T1000 (cell line): ENCODE data around the gene MBOAT7.
A peak's percentile ranks its signal among the peaks of the same experiment; 100 is the strongest.
"Not testable (repeated sequence)": the region's sequence is repeated elsewhere in the genome, so short reads cannot be mapped to it uniquely, and the experiment has no call there.

Source experiments
- DNase-seq: peaks from one replicate; lab custom pipeline; 2025; ENCODE audit warnings: mixed read lengths; lab: John Stamatoyannopoulos, UW

Gene MBOAT7

DNA sequence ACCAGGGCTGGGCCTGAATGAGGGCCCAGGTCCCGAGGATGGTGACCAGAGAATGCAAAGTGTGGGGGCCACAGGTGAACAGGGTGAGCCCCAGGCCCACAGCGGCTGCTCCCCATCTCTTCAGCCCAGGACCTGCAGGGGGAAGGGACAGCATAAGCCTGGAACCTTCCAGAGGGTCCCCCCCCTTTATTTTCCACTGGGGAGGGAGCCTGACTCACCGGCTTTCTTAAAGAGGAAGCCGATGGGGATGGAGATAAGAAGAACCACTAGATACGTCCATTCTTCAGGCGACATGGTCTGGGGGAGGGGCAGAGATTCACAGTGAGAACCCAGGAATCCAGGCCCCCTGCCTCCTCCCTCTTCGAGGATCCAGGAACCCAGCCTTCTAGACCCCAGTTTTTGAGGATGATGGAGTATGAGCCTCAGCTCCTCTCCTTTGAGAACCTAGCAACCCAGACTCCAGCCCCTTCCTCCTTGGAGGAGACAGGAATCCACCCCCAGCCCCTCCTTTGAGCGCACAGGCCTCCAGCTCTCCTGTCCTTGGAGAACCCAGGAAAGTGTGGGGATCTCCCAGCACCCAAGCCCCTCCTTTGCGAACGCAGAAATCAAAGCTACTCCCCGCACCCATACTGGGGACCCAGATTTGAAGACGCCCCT lies 1.0 kb downstream of the MBOAT7 start:
- no peak for DNase-seq

DNA sequence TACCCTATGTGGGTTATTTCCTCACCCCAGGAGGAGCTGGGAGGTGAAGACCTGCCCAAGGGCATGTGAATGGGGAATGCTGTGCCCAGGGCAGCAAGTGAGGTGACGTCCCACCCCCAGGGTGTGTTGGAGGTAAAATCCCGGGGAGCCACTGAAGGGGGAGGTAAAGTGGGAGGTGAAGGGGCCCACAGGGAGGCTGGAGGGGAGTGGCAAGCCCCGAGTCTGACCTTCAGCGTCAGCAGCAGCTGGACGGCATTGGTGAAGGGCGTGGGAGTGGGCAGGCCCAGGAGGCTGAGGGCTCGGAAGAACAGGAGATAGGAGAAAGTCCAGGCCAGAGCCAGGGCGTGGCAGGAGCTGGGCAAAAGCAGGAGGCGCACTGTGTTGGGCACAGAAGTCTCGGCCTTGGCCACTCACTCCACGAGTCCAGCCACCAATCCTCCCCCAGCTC lies 2.4 kb downstream of the MBOAT7 start:
- no peak for DNase-seq

GRCh38 chr19:54186351-54186750 lies 3.0 kb downstream of the MBOAT7 start:
- DNase-seq: no peak

DNA sequence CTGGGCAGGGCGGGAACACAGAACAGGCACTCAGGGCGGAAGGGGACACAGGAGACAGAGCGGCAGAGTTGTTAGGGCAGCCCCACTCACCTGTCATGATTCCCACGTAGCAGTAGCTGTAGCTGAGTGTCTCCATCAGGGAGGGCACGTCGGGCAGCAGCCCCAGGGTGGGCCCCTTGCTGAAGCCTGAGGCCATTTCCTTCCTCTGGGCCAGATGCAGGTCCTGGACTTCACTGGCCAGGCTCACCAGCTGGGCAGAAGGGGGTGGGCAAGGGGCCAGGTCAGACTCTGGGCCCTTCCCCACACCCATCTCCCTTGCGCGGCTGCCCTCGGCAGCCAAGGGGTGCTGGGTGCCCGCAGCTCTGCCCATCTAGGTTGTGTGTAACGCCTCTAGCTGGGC lies 5.9 kb downstream of the MBOAT7 start:
- no peak for DNase-seq

DNA sequence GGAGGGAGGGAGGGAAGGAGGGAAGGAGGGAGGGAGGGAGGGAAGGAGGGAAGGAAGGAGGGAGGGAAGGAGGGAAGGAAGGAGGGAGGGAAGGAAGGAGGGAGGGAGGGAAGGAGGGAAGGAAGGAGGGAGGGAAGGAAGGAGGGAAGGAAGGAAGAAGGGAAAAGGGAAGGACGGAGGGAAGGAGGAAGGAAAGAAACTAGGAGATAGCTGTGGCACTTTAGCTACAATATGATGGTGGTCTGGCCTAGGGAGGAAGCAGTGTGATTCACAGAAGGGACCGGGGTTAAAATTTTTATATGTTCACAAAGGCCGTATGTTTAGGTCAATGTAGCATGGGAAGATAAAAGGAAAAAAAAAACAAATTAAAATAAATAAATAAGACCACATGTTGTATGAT lies 7.5 kb downstream of the MBOAT7 start:
- DNase-seq: not testable (repeated sequence)

DNA sequence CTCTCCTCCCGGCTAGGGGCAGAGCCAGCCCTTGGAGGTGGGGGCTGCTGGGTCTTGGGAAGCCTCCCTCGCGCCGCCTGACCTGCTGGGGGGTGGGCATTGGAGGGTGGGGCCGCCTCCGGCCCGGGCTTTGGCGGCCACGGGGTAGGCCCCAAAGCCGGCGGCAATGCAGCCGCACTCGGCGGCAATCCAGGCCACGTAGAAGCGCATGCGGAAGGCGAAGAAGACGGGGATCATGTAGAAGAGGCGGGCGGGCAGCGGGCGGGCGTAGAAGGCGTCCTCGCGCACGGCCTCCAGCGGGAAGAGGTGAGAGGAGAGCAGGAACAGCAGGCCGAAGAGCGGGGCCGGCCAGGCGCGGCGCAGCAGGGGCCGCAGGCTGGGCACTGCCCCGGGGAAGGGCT lies 8.7 kb downstream of the MBOAT7 start:
- no peak for DNase-seq

DNA sequence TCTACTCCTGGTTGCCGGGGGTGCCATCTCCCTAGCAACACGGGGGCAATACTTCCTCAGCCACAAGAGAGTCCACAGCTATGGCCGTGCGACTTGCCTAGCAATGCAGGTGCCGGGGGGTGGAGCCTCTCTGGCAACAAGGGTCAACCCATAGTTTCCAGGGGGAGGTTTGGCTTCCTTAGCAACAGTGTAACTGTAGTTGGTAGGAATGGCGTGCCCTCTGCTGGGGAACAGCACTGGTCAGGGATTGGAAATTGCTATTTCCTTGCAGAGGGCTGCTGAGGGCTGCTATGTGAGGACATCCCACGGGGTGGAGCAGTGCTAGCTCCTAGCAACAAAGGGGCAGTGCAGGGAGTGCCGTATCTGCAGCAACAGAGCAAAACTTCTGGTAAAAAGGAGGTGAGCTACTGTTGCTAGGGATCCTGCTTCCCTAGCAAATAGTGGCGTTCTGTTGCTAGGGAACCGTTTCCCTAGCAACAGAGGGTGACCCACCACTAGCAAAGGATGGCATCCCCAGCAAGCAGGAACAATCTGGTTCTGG lies 9.4 kb downstream of the MBOAT7 start:
- no peak for DNase-seq

DNA sequence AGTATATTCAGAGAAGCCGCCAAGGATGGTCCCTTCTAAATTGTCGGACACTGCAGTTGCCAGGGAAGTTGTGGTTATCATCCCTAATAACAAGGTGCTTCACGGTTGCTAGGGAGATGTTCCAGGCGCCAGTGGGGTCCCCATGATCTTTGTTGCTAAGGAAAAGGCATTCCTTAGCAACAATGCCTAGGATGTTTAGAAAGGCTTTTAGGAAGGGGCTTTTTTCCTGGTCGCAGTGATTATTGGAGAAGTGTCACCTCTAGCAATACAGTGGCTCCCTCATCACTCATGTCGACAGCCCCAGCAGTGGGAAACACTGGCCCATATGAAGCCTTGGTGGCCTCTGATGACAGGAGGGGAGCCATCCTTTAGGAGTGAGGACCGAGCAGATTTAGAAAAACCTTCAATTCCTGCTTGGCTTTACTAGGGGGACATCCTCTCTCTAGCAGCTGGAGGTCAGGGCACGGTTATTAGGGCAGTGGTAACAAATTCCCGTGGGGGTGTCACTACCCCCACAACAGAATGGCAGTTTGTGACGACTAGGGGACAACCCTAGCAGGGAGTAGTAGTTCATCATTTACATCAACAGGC lies 10.0 kb downstream of the MBOAT7 start:
- DNase-seq: no peak

- DNase-seq: no peak
These were observed 10.7 kb downstream of the MBOAT7 start for GRCh38 chr19:54178581-54179261.

GRCh38 chr19:54173951-54174834 lies 15.2 kb downstream of the MBOAT7 start:
- no peak for DNase-seq

DNA sequence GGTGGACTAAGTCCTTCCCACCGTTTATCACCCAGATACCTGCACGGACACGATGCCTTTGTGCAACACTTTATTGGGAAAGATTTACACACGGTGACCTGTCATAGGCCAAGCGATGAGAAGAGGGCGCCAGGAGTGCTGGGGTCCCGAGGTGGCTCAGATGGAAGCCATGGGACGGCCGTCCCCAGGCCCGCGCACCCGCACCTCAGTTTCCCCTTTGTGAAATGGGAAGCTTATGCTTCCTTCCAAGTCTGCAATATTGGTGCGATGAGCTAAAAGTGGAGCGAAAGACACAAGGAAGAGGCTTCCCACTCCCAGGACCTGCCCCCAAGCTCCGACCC lies 16.1 kb downstream of the MBOAT7 start:
- DNase-seq: no peak

DNA sequence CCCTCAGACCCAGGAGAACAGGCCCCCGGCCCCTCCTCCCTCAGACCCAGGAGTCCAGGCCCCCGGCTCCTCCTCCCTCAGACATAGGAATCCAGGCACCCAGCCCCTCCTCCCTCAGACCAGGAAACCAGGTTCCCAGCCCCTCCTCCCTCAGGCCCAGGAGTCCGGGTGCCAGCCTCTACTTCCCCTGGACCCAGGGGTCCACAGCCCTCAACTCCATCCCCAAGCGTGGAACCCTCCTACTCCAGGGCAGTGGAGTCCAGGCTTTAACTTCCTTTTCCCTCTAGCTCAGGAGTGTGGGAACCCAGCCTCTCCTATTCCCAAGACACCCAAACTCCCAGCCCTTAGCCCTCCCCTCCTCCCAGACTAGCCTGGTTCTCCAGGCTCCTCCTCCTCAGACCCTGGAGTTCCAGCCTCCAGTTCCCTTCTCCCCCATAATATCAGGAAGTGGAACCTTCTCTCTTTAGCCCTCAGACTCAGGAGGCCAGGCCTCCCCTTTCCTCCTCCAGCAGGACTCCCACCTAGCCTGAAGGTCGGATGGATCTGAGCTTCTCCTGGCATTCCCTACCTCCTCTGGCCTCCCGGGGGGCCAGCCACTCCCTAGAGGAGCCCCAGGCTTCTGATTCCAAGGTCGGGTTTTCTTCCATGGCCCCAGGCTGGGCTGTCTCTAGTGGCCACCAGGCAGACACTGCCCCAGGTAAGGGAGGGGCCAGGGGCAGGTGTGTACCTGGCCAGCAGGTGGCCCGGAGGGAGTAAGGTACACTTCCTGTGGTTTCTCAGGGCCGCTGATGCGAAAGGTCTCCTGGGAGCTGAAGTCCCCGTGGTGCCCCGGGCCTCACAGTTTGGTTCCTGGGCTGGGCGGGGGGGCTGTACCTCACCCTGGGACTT lies 16.7 kb downstream of the MBOAT7 start, which contains the start of gene TMC4:
TMC4 (minus strand) TSS at position 690 of the 888 bp plus-strand sequence; CDS start at position 647, 43 bp downstream.
- DNase-seq: no peak

GRCh38 chr19:54171736-54172431 lies 17.5 kb downstream of the MBOAT7 start:
- DNase-seq: not testable (repeated sequence)

DNA sequence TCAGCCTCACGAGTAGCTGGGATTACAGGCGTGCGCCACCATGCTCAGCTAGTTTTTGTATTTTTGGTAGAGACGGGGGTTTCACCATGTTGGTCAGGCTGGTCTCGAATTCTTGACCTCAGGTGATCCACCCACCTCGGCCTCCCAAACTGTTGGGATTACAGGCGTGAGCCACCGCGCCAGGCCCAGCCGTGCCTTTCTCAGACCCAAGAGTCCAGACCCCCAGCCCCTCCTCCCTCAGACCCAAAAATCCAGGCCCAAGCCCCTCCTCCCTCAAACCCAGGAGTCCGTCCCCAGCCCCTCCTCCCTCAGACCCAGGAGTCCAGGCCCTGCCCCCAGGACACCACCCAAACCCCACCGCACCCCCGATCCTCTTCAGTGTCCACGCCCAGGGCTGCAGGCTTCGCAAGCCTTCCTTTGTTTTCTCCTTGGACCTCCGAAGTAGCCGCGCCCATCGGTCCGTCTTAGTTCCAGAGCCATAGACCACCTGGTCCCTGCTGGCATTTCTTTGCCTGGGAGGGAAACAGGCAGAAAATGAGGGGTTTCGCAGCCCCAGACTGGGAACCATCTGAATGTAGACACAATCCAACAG lies 20.1 kb downstream of the MBOAT7 start:
- no peak for DNase-seq

DNA sequence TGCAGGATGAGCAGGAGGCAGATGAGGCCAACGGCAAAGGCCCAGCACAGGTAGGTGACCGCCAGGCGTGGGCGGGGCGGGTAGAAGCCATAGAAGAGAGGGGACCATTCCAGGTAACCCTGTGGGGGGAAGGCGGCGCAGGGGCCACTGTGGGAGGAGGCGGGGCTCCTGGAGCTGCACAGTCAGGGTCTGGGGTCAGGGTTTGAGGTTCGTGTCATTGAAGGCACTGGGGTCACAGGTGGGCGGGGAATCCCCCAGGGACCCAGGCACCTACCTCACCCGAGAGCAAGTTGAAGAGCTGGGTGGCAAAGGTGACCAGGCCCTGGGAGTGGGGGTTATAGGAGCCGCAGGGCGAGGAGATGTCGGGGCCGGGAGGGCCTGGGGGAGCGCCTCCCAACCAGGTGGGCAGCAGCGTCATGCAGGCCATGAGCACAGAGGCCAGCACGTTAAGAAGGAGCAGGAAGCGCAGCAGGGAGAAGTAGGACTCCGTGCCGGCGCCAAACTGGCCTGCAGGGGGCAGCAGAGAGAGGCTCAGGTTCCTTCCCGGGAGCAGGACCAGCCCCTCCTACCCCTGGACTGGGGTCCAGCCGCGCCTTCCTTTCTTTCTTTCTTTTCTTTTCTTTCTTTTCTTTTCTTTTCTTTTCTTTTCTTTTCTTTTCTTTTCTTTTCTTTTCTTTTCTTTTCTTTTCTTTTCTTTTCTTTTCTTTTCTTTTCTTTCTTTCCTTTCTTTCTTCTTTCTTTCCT lies 21.0 kb downstream of the MBOAT7 start:
- peak; percentile 79 for DNase-seq

- DNase-seq: no peak
These were observed 24.2 kb downstream of the MBOAT7 start for GRCh38 chr19:54165222-54165621.

- peak; percentile 49 for DNase-seq
These were observed 24.9 kb downstream of the MBOAT7 start for GRCh38 chr19:54164369-54165068.

GRCh38 chr19:54162884-54163283 lies 26.5 kb downstream of the MBOAT7 start:
- no peak for DNase-seq
